HG03378 (cell line): Measurements from ENCODE around the gene MYH9.
"Not testable (repeated sequence)": the region's sequence is repeated elsewhere in the genome, so short reads cannot be mapped to it uniquely, and the experiment has no call there.

Source experiments
- ATAC-seq: cut with Tn5 transposase; IDR thresholded peaks from one replicate; pipeline ENCODE4 v1.9.1; 2021; ENCODE audit warnings: mild to moderate bottlenecking, moderate library complexity; ENCODE audit not compliant: unreplicated experiment

Gene MYH9

GRCh38 chr22:36280379-36280778 lies 107.4 kb downstream of the MYH9 start:
- ATAC-seq, result no peak

- ATAC-seq, result no peak
Measured at GRCh38 chr22:36279219-36279666, 108.5 kb downstream of the MYH9 start.

- no peak for ATAC-seq
Measured at GRCh38 chr22:36277482-36278291, 110.1 kb downstream of the MYH9 start.

DNA sequence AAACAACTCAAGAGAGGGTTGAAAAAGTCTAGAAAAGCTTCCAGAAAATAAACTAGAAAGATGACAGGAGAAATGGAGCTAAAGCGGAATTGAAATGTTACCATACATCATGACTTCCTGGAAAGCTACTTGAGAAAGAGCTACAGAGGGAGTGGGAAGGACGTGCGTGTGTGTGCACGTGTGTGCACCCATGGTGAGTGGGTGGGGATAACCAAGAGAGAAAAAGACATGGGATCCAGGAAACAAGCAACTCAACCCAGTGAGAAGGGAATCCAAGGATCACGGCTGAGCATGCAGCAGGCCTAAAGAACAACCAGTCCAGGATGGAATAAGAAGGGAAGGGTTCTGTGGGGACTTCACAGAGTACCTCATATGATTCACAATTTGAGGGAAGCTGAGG lies 113.2 kb downstream of the MYH9 start:
- ATAC-seq, result no peak

DNA sequence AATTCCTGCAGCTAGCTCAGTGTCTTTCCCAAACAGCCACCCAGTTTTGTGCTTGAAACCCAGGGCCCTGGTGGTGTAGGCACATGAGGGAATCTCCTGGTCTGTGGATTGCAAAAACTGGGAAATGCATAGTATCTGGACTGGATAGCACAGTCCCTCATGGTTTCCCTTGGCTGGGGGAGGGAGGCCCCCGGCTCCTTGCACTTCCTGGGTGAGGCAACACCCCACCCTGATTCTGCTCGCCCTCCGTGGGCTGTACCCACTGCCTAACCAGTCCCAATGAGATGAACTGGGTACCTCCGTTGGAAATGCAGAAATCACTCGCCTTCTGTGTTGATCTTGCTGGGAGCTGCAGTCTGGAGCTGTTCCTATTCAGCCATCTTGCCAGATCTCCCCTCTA lies 115.8 kb downstream of the MYH9 start:
- not testable (repeated sequence) for ATAC-seq

- ATAC-seq, result not testable (repeated sequence)
Measured at GRCh38 chr22:36271231-36271630, 116.5 kb downstream of the MYH9 start.

DNA sequence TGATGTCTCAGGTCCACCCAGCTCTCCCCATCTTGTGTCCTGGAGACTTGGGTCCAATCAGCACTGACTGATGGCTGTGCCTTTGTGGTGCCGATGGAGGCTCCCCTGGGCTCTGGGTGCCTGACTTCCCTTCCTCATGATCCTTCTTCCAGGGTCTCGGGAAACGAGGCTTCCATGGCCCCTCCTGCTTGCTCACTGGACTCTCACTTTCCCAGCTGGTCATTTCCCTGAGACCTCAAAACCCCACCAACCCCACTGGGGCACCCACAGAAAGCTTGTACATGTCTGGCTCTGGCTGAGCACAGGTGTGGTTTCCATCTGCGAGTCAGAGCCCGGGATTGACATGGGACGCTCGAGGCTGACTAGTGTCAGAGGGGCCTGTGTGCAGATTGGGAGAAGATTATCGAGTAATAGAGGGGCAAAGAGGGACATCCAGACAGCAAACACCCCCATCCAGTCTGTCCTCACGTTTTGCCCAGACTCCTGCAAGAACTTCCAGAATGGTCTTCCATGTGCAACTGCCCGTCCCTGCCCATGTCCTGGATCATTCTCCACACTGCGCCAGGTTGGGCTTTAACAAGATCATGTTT lies 119.8 kb downstream of the MYH9 start:
- ATAC-seq, result no peak

DNA sequence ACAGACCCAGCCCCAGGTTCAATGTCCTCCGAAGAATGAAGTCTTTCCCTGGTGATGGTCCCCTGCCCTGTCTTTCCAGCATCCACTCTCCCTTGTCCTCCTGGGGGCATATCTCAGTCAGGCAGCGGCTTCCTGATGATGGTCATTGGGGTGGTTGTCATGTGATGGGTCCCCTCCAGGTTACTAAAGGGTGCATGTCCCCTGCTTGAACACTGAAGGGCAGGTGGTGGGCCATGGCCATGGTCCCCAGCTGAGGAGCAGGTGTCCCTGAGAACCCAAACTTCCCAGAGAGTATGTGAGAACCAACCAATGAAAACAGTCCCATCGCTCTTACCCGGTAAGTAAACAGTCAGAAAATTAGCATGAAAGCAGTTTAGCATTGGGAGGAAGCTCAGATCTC lies 120.7 kb downstream of the MYH9 start:
- no peak for ATAC-seq

DNA sequence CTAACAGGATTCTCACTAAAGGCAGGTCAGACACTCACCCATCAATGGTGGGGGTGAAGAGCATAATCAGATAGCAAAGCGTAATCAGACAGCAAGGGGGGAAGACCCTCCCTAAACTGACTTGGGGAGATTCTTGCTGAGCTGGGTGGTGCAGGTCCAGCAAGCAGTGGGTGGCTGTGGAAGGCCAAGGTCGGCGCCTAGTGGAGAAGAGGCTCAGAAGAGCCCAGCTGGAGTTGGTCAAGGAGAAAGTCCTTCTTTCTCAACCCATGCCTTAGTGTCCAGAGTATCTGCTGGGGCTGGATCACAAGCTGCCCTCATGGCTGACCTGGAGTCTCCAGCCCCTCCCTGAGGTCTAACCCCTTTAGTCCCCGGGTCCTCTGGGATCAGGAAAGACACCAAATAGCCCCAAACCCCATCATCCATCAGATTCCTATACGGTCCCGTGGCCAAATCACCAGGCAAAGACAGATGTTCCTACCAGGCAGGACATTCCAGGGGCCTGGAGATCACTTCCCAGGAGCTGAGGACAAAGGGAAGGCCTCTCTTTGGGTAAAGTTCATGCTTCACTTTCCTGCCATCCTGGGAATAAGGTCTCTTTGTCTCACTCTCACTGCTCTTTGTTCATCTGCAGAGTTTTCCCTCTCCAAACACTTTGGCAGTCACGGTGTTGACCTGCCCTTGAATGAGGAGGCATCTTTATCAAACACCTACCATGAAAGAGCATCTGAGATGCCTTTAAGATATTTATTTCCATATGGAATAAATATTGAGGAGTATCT lies 123.7 kb downstream of the MYH9 start:
- ATAC-seq, result not testable (repeated sequence)

DNA sequence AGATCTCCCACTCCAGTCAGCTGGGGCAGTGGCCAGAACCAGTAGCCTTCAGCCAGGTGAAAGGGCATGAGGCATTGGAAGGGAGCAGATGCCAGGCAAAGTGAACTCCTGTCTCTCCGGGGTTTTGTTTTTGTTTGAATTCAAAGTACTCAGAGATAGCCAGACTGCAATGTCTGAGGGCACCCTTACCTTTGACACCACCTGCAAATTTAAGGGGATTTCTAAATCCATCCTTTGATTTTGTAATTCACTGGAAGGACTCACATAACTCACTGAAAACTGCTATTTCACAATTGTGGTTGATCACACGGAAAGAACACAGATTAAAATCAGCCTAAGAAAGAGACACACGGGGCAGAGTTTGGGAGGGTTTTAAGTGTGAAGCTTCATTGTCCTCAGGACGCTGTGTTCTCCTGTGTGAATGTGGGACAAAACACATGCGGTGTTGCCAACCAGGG lies 124.5 kb downstream of the MYH9 start:
- not testable (repeated sequence) for ATAC-seq

DNA sequence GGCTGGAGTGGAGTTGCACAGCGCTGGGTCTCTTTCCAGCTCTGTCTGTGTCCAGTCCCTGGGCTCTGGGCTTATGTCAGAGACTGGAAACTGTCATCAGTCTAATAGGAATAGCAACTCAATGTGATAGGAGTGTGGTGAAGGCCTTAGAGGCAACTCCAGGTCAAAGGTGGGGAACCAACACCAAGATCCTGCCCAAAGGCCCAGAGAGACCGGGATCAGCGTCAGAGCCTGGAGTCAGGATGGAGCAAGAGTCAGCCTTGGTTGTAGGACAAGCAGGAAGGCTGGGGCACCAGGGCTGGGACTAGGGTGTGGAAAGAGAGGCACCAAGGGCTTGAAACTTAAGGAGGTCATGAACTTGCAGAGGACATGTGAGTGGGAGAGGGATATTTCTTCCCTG lies 125.5 kb downstream of the MYH9 start:
- not testable (repeated sequence) for ATAC-seq

DNA sequence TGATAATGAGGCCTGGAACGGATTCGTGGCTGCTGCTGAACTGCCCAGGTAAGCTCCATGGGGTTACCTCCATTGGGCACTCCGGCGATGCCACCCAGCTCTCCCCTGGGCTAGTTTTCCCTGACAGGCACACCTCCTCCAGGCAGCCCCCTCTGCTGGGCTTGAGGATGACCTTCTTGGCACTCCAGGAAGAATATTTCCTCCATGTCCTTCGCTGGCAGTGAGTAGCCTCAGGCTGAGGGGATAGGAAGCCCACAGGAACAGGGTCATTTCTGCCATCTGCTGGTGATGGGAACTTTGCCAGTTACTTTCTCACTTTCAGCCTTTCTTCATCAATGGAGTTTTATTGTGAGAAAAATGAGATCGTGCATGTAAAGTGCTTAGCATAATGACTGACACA lies 126.1 kb downstream of the MYH9 start:
- not testable (repeated sequence) for ATAC-seq

DNA sequence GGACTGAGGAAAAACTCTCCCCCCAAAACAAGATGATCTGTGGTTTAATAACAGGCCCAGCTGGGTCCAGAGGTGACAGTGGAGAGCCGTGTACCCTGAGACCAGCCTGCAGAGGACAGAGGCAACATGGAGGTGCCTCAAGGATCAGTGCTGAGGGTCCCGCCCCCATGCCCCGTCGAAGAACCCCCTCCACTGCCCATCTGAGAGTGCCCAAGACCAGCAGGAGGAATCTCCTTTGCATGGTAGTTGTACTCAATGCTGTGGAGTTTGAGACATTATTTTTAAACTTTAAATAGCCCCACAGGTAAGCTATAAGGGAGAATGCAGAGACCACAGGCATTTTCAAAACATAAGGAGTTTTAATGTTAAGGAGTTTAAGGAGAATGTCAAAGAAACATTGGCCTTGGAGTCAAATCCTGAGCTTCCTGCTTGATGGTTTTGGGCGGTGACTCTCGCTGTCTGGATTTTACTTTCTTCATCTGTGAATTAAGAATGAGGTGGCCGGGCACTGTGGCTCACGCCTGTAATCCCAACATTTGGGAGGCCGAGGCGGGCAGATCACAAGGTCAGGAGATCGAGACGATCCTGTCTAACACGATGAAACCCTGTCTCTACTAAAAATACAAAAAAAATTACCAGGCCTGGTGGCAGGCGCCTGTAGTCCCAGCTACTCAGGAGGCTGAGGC lies 128.0 kb downstream of the MYH9 start:
- no peak for ATAC-seq

DNA sequence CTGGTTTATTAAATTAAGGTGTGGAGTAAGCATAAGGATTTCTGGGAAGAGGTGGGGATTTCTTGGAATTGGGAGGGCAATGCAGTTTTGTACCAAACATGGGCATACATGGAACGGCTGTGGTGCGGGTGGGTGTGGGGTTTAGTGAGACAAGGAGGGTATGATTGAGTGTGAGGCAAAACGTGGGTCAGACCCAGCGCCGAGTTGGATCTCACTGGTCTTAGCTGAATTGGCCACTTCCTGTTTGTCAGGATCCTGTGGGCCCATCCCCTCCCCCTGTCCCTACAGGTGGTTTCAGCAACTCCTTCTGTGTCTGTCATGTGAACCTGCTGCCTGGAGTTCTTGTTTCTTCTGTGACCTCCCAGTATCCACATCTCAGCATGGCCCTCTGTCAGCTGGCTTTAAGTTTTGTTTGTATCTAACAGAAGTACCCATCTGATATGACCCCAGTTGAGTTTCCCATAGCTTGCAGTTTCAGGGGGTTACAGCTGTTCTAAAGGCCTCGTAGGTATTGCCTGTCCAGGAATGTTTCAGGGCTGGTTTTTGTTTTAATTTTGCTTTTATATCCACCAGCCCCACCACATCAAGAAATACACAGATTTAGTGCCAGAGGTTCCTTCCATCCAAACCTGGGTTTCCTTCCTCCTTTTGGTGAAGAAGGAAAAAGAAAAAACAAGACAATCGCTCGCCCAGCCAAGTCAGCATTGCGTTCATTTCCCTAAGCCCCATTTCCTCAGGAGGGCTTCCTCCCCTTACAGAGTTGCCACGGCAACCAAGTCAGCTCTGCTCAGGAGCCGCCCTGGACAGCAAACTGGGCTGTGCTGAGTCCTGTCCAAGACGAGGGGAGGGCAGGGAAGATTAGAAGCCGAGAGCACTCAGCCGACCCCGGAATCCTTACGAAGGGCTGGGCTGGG lies 128.8 kb downstream of the MYH9 start:
- ATAC-seq, result no peak

DNA sequence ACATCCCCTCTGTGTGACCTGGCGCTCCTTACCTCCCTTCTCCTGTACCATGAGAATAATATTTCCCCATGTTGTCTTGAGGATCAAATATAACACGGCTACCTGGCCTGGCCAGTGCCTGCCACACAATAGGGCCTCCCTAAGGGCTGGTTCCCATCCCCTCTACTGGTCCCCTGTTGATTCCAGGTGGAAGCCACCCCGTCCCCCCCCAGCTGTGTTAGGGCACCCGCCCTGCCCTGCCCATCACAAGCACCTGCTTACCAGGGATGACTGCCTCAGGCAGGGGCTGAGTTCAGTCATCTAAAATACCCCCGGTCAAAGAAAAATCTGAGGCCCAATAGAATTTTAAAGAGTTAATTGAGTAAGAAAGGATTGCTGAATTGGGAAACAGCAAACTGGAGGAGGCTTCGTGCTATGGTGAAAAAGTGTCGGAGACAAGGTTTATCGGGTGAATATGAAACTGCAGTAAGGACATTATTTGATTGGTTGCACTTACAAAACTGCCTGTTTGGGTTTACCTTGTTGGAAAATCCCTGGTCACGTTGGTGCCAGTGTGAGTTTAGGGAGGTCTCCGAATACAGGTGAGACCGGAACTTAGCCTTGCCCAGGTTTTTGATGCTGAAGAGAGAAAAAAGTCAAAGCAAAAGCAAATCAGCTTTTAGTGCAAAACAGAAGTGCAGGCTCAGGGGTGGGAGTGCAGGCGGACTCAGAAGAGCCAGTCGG lies 129.7 kb downstream of the MYH9 start:
- no peak for ATAC-seq

- no peak for ATAC-seq
Measured at GRCh38 chr22:36257308-36257707, 130.5 kb downstream of the MYH9 start.

DNA sequence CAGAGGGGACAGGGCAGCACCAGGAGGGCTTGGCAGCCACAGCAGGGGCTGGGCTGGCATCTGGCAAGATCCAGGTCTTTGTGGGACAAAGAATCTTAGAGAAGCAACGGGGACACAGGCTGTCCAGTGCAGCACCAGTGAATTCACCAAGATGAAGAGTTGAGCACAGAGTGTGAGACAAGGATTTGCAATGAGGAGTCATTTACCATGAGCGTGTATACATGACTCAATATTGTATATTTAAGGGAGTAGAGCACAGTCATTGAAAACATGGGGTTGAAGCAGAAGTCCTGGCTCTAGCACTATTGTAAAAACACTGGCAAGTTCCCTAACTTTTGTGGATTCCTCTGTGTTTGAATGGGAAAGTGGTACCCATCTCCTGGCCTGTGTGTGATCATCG lies 131.3 kb downstream of the MYH9 start:
- no peak for ATAC-seq

DNA sequence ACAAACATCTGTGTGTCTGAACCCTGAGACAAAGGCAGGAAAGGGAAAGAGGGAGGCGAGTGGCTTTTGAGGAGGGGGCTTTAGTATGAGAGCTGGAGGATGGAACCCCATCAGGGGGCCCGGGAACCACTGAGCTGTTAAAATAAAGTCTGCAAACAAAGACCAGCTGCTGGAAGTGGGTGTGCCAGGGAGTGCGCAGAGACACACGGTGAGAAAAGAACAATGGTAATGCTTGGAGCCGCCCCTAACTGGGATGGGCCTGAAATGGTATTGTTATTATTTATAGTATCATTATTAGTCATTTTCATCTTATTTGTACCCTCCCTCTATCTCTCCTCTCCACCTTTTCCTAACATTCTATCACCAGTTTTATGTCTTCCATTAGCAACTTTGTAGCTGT lies 132.2 kb downstream of the MYH9 start:
- ATAC-seq, result not testable (repeated sequence)
